ENCODE measurements around the gene FANCG.
A peak's percentile ranks its signal among the peaks of the same experiment; 100 is the strongest.

FANCG gene

DNA sequence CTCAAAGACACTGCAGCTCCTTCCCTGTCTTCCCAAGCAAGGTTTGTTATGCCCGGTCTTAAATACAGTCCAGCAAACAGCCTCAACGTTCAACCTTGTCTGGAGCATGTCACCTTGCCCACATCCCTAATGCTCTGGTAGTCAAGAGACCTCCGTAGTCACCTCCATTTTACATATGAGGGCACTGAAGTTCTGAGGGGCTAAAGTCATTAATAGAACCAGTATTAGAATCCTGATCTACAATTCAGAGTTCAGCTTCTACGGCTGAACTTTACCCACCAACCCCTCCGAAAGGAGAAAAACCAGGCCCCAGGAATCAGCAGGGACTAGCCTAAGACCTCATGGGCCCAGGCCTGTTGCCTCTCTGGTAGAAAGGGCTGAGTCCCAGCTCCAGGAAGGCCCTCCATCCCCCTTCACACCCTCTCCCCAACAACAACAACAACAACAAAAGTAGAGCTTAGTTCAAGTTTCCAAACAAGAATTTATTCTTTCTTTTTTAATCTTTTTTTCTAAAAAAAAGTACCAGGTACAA is 24.0 kb upstream of the FANCG start:
- DNase-seq (ENCODE audit: low read depth) = no peak

DNA sequence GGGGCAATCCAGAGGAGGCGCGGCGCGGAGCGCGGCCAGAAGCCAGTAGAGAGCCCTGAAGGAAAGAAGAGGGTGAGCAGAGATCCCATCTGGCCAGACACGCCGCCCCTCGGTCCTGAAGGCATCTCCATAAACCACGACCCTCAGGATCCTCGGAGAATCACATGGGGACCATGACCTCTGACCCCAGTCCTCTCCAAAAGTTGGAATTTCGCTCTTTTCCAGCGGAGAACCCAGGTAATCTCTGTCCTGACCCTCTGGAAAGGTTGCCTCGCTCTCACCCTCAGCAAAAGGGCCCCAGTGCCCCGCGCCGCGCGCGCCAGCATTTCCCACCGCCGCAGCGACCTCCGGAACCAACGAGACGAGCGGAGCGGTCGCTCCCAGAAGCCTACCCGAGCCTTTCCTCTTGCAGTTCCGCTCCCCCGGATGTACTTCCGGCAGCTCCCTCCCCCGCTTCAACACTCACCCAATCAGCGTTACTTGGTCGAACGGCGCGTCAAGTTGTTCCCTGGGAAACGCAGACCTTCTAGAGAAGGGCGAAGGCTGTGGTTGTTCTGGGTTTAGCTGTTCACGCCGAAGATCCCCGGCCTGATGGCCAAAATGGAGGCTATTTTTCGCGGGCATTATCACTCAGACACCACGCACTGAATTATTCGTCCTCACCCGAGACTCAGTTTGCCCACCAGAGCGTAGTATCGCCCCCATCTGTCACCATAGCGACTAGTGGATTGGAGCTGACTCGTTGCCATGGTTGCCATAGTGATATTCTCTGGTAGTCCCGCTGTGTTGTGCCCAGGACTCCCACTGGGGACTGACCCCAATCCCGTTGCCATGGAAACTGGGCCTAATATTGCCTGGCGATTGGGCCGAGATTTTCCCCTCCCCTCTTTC is 23.3 kb upstream of the FANCG start, which contains the start of gene STOML2:
STOML2 (minus strand) TSS at position 363 of the 891 bp plus-strand sequence; CDS start at position 326, 37 bp downstream.
- peak; percentile 93 for DNase-seq (ENCODE audit: low read depth)

DNA sequence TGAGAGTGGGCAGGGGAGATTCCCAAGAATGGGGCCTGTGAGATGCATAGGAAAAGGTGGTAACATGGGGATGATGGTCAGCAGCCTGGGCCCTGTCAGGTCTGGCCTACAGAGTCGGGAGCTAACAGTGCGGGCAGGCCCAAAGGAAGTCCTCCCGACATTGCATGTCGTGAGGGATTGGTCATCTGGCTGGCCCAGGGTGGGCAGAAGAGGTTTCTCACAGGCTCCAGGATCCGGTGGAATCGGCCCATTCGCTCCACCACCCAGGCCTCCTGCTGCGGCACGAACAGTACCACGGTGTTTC is 22.7 kb upstream of the FANCG start:
- DNase-seq (ENCODE audit: low read depth) = no peak

DNA sequence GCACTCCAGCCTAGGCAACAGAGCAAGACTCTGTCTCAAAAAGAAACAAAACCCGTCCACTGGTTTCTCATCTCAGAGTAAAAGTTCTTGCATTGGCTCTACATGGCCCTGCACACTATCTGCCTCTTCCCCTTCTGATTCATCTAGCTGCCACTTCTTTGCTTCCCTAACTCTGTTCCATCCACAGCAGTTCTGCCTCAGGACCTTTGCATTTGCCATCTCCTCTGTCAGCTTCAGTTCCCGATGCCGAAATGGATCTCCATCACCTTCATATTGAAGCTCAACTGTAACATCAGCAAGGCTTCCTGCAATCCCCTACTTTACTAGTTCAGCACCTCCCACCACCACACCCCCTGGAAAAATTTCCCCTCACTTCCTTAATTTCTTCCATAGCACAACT is 17.8 kb upstream of the FANCG start:
- DNase-seq (ENCODE audit: low read depth) = no peak

DNA sequence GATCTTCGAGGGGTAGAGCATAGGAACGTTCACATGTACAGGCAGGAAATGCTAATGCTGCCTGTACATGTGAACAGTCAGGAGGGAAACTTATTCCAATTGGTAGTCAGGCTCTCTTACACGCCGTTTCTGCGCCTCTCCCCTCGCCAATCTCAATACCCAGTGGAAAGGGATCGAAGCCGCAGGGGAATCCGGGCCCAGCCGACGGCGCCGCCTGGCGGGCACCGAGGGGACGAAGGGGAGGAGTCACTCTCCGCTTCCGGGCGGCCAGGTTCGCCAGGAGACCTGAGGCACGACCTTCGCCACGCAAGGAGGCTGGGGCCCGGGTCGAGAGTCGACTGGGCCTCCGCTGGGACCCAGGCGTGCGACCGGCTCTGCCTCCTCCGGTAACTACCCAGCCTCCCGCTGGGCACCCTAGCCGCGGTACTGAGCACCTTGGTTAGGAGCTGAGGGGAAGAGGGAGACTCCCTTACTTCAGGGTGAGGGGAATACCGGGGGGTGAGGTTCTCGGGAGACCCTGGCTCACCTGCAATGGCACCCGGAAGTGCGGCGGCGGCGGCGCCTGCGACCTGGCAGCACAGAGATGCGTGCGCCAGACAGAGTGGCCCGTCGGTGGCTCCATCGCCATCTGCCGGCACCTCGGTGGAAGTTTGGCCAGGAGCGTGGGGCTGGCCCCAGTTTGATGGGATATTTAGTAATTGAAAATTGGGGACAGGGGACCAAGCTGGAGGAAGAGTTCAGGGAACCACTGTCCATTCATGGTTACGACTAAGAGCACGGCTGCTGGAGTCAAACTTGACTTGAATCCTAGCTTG is 16.5 kb upstream of the FANCG start, which contains the start of gene PIGO:
PIGO (minus strand) TSS at position 557 of the 815 bp plus-strand sequence. CDS start 1,026 bp downstream, outside the sequence.
- peak; percentile 70 for DNase-seq (ENCODE audit: low read depth)

DNA sequence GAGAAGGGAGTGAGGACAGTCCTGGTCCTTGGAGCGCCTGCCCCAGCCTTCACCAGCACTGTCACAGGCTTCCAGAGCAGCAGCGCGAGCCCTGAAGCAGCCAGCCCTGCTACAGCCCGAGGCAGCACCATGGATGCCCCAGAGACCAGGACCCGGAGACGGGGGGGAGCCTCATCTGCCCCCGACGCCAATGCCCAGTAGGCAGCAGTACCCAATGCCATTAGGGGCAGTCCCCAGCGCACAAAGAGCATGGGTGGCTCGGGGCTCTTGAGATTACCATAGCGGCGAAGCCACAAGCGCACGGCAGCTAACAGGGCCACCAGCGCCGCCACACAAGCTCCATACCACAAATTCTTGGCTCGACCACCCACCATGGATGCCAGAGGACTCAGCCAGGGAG is 11.8 kb upstream of the FANCG start:
- DNase-seq (ENCODE audit: low read depth) = no peak

DNA sequence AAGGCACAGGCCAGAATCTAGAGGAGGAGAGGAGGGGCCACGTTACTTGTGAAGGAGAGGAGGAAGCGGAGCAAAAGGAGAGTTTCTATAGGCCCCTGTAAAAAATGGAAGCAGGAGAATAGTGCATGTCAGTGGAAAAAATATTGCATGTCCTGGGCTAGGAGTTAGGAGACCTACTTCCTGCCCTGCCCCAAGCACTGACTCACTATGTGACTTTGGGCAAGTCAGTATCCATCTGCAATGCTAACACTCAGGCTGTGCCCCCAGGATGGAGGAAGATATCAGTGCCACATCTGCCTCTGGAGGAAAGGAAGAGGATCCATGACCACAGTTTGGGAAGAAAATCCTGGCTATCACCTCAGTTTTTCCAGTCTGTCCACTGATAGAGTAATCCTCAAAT is 9.7 kb upstream of the FANCG start:
- DNase-seq (ENCODE audit: low read depth) = no peak

DNA sequence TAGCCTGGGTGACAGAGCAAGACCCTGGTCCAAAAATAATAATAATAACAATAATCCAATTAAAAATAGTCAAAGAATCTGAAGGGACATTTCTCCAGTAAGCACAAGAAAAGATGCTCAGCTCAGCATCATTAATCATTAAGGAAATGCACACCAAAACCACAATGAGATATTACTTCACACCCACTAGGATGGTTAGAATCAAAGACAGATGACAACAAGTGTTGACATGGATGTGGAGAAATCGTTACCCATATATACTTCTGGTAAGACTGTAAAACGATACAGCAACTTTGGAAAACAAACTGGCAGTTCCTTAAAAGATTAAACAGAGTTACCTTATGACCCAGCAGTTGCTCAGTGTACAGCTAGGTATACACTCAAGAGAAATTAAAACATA is 5.3 kb upstream of the FANCG start:
- DNase-seq (ENCODE audit: low read depth) = no peak

DNA sequence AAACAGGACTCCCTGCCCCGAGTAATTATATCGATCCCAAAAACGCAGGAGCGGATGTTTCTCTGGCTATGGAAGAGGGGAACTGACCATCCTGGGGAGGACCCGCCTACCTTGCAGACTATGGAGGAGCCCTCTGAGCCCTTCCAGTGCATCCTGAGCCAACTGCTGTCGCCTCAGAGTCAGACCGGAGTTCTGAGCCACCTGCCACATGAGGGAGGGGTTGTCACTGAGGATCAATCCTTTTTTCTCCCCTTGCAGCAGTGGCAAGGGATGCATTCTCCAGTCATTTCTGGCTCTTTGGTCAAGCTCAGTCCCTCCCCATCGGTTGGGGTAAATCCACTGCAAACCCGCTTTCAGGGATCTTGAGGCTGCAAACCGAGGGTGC is 709 bp downstream of the FANCG start:
- DNase-seq (ENCODE audit: low read depth) = no peak

DNA sequence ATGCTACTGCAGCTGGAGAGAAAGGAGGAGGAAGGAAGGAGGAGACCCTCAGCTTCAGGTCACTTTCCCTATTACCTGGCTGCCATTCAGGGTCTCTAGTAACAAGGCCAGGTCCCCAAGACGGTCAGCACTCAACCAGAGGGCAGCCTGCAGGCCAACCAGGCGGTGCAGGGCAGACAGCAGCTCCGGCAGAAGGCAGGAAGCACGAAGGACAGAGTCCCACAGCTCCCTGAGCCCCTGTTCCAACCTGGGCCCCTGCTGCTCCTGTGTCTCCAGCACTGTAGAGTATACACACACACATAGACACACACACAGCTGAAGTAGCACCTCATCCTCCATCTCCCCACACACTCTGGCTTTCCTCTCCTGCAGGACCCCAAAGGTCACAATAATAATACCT is 1.7 kb downstream of the FANCG start:
- DNase-seq (ENCODE audit: low read depth) = no peak

DNA sequence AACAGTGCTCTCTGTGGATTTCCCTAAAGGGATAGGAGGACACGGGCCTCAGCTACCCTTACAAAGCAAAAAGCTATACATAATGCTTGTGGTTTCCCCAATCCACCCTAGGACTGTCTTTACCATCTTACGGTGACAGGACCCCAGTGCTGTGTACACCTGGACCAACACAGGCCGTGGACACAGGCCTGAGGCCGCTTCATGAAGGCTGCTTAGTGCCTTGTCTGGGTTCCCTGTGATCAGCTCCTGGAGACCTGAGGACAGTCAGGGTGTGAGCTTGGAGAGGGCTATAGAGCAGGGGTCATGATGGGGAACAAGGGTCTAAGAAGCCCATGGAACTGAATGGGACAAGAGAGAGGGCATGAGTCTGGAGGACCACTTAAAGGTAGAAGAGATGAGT is 2.9 kb downstream of the FANCG start:
- no peak for DNase-seq (ENCODE audit: low read depth)

DNA sequence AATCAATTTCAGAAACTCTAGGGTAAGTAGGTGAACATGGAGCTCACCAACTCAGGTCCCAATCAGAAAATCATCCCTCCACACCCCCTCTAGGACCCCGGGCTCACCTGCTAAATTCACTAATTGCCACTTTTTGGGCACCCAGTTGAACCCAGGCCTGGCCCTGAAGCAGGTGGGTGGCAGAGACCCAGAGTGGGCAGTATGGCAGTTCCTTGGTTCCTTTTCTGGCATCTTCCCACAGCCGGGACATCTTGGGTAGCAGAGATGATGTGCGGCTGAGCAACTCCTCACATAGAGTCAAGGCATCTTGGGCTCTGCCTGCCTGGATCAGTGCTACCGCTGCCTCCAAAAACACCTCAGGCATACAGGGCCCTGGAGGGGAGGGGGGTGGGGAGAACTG is 4.4 kb downstream of the FANCG start:
- DNase-seq (ENCODE audit: low read depth) = no peak

DNA sequence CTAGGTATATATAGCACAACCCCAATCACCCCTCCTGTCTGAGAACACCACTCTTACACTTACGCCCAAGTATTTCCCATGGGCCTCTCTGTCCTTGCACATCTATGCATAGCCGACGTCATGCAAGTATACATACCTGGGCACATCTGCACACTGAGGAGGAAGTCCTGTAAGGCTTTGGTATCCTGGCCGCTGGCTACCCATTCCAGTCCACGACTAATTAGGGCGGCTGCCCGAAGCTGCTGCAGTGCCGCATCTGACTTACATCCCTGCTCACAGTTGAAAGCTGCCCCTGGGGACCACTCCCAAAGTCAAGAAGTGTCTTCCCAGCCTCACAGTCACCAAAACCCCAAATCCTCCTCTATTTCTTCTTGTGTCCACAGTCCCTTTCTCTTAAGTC is 5.0 kb downstream of the FANCG start:
- DNase-seq (ENCODE audit: low read depth) = no peak

DNA sequence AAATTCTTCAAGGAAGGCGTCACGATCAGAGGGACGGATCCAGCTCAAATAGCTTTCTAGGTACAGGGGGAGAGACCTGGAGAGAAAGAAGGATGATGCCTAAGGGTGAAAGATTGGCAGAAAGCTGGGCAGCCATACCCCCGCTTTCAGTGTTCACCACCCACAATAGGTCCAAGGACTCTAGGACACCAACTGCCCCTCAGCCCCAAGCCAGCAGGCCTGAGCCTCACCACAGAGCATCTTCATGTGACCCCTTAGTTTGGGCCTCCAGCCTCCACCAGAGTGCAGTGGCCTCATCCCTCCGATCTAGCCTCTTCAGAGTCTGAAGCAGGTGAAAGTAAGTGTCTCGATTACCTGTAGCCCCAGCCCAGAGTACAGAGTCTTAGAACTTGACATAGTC is 5.6 kb downstream of the FANCG start:
- no peak for DNase-seq (ENCODE audit: low read depth)

DNA sequence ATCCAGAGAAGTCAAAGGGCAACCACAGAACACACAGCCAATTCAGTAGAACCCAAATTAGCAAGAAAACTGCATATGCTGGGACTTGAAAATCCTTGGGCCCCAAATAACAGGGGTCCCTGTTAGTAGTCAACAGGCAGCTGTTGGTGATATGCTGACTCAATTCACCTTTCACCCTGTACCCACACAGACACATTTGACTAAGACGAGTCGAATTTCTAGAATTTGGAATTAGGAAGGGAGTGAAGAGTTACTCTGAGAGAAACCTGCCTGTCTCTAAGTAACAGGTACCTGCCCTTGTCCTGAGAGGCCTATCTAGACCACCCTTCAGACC is 6.5 kb downstream of the FANCG start:
- no peak for DNase-seq (ENCODE audit: low read depth)

DNA sequence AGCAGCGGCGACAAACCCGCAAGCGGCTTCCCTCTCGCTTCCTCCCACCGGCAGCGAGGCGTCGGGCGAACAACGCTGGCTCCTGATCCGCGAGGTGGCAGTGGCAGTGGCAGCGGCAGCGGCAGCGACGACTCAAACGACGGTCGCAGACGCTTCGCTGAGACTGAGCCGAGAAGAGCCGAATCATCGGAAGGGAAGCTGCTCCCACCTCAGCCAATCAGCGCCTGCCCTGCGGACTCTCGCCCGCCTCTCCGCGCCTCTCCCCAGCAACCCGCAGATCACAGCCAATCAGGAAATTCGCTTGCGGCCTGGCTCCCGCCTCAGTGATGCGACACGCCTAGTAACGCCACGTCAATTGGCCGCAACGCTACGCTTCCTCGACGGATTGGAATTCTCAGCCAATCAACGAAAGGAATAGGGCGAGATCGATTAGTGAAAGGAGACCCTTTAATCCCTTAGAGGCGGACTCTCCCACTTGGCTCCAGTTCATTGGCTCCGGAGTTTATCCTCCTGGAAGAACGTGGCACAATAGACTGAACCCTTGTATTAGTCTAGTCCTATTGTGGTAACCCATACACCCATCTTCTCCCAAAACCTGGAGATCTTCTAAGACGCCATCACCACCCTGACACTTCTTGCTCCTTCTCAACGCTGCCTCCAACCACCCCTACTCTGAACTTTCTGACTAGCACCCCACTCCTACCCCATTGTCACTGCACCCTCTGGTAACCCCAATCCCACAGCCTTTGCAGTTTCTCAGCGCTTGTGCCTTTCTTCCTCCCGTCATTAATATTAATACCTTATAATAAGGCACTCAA is 7.1 kb downstream of the FANCG start, which contains the start of gene VCP:
VCP (minus strand) TSS at position 165 of the 818 bp plus-strand sequence. CDS start 272 bp downstream, outside the sequence.
- peak; percentile 92 for DNase-seq (ENCODE audit: low read depth)

DNA sequence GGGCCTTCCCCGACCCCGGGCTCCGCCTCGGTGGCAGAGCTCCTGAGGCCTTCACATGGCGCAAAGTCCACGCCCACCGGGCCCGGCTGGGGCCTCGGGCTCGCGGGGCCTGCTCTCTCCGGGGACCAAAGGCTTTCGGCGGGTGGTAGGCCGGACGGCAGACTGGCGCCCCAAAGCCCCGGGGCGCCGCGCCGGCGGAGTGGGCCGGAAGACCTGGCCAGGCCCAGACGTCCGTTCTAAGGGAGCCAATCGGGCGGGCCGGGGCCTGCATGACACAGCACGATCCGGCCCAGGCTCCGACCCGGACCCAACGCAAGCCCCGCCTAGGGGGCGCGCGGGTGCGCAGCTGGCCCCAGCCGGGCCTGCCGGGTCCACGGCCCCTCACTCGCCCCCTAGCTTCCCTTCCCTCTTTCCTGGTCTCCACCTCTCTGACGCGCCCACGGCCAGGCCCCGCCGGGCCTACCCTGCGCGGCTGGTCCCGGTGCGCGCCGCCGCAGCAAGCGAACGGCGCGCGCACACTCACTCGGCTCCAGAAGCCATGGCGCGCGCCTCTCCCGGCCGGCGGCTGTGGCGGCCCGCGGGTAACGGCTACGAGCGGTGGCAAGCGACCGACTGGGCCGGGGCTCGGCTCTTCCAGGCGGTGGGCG is 7.8 kb downstream of the FANCG start:
- peak; percentile 80 for DNase-seq (ENCODE audit: low read depth)

DNA sequence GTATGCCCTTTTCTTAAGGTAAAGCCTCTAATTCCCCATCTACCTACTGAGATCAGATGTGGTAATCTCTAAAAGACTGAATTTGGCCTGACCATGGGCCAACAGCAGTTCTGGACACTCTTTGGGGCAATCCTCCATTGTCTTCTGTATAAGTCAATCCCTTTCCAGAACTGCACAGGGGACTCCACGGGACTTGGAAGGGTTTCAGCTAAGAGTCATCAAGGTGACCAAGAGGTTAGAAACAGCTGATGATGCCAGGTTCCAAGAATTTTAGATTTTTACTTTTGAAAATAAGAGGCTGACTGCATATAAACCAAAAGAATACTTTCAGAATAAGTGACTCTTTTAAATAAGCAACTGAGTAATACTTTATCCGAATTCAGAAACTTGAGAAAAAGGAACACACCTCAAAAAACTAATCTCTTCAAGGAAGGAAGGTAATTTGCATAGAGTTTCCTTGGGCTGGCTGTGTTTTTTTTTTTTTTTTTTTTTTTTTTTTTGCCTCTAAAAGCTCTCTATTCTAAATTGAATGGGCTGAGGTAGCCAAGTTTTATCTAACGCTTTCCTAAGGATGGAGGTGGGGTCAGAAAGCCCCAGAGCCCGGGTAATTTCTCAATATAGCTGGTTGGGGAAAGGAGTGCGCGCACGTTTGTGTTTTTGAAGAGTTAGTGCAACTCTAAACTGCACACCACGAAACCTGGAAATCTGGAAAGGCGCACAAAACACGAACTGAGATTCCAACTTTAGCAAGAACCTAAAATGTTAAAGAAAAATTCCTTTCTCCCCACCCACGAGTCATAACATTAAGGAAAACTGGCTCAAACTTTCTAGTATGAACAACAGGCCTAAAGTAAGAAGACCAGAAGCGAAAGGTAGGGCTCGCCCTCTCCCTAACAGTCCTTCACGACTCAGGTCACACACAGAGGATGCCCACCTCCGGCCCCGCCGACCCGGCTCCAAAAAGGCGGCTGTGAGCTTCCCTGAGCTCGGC is 8.6 kb downstream of the FANCG start:
- DNase-seq (ENCODE audit: low read depth) = no peak

DNA sequence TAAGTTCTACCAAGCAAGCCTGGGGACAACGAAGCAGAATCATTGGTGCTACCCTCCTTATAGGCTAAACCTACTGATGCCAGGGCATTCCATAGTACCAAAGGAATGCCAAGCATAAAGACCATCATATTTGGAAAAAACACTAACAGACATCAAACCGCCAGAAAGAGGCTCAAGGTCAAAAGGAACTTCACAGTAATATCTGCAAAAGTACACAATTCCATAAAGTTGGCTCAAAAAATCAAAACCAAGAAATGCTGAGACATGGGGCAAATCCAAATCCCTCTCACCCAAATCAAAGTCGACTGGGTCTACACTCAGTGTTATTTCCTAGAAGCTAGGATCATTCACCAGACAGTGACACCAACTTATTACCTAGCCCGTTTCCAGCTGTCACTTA is 10.7 kb downstream of the FANCG start:
- DNase-seq (ENCODE audit: low read depth) = no peak

DNA sequence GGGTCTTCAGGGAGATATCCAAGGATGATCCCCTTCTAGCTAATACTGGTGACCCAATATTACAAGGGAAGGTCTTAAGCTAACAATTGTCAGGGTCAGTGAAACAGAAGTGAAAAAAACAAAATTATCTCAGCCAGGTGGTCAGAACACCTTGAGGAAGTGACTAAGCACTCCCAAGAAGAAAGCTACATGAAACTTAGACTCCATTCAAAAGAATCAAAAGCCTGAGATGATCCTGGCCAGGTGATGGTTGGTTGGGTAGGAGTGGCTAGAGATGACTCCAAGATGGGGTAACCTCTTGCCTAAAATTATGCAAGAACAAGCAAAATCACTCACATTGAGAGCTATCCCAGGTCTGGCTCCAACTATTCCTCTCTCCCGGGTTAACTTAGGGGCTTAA is 12.7 kb downstream of the FANCG start:
- DNase-seq (ENCODE audit: low read depth) = no peak

Data from CMK (cell line).